HG03159 (cell line): ENCODE measurements around the gene SLC25A24.
"Not testable (repeated sequence)": the region's sequence is repeated elsewhere in the genome, so short reads cannot be mapped to it uniquely, and the experiment has no call there.

Experiments used
- ATAC-seq: cut with Tn5 transposase; IDR thresholded peaks from one replicate; pipeline ENCODE4 v1.9.1; 2021; ENCODE audit warnings: mild to moderate bottlenecking, moderate library complexity; ENCODE audit not compliant: unreplicated experiment

SLC25A24 gene

GRCh38 chr1:108199201-108199691 lies 897 bp downstream of the SLC25A24 start:
- no peak for ATAC-seq

DNA sequence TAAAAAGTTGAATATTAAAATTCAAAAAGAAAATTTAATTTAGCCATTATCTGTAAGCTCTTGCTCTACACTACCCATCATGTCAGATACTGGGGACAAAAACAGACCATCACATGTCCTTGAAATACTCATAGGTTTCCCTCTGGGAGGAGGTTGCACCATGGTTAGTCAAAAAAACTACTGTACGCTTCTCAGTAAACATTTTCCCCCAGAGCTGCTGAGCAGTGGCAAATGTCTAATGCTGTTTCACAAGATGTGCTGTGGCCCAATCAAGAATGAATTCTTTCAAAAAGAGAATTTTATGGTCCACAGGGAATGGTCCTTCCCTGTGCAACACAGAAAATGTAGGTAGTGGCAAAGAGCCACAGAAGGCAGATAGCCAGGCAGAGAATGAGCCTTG lies 6.1 kb downstream of the SLC25A24 start:
- no peak for ATAC-seq

DNA sequence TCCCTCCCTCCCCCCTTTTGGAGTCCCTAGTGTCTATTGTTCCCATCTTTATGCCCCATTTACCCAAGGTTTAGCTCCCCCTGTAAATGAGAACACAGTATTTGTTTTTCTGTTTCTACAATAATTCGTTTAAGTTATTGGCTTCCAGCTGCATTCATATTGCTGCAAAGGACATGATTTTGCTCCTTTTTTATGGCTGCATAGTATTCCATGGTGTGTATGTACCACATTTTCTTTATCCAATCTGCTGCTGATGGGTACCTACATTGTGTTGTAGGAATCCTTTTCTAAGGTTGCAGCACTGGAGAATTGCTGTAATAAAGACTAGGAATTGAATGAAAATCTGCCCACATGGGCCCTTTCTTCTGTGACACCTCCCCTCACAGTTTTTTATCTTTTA lies 6.8 kb downstream of the SLC25A24 start:
- ATAC-seq: no peak

DNA sequence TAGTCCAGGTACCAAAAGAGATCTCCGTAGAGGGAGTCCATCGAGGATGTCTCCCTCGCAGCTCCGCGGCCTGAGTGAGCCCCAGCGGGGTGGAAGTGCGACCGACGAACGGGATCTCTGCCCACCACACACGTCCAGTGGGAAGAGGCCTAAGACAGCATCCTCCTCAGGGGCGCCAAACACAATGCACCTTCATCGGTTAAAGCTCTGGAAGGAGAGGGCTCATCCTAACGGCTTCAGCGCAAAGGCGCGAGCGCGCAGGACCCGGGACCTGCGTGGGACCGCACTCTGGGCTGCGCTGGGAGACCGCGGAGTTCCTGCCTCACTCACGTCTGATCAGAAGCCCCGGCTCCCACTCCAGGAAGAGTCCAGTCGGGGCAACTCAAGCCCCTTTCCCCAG lies 7.6 kb downstream of the SLC25A24 start:
- no peak for ATAC-seq

DNA sequence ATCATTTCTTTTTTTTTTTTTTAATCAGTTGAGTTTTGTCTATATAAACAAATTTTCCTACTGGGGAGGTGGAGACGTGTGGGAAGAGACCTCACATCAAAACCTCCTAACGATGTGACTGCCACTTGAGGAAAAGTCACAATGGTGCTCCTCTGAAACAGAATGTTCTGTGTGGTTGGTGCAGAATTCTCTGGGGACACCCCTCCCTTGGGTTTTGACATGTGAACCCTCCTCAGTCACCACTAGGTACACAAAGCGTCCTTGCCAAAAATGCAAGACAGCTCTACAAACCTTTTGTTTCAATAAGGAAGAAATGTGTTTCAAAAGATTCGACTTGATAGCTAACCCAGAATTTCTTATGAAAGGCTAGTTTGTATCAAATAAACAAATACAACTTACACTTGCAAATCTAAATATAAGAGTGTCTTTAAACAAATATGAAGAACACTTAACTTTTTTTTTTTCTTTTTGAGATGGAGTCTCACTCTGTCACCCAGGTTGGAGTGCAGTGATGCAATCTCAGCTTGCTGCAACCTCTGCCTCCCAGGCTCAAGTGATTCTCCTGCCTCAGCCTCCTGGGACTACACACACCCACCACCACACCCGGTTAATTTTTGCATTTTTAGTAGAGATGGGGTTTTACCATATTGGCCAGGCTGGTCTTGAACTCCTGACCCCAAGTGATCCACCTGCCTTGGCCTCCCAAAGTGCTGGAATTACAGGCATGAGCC lies 9.3 kb downstream of the SLC25A24 start:
- no peak for ATAC-seq

GRCh38 chr1:108190001-108190634 lies 10.0 kb downstream of the SLC25A24 start:
- ATAC-seq: no peak

- ATAC-seq: no peak
These were observed 11.3 kb downstream of the SLC25A24 start for GRCh38 chr1:108188801-108189200.

GRCh38 chr1:108182959-108183700 lies 17.0 kb downstream of the SLC25A24 start:
- ATAC-seq: no peak

GRCh38 chr1:108179018-108179417 lies 21.1 kb downstream of the SLC25A24 start:
- no peak for ATAC-seq

DNA sequence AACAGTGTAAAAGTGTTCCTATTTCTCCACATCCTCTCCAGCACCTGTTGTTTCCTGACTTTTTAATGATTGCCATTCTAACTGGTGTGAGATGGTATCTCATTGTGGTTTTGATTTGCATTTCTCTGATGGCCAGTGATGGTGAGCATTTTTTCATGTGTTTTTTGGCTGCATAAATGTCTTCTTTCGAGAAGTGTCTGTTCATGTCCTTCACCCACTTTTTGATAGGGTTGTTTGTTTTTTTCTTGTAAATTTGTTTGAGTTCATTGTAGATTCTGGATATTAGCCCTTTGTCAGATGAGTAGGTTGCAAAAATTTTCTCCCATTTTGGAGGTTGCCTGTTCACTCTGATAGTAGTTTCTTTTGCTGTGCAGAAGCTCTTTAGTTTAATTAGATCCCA lies 37.7 kb downstream of the SLC25A24 start:
- not testable (repeated sequence) for ATAC-seq

DNA sequence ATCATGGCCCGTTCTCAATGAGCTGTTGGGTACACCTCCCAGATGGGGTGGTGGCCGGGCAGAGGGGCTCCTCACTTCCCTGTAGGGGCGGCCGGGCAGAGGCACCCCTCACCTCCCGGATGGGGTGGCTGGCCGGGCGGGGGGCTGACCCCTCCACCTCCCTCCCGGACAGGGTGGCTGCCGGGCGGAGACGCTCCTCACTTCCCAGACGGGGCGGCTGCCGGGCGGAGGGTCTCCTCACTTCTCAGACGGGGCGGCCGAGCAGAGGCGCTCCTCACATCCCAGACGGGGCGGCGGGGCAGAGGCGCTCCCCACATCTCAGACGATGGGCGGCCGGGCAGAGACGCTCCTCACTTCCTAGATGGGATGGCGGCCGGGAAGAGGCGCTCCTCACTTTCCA lies 40.2 kb downstream of the SLC25A24 start:
- not testable (repeated sequence) for ATAC-seq

GRCh38 chr1:108158893-108159453 lies 41.2 kb downstream of the SLC25A24 start:
- ATAC-seq: no peak

- ATAC-seq: no peak
These were observed 45.8 kb downstream of the SLC25A24 start for GRCh38 chr1:108154314-108154713.

- no peak for ATAC-seq
These were observed 47.3 kb downstream of the SLC25A24 start for GRCh38 chr1:108152782-108153222.

GRCh38 chr1:108151548-108151947 lies 48.6 kb downstream of the SLC25A24 start:
- ATAC-seq: no peak

DNA sequence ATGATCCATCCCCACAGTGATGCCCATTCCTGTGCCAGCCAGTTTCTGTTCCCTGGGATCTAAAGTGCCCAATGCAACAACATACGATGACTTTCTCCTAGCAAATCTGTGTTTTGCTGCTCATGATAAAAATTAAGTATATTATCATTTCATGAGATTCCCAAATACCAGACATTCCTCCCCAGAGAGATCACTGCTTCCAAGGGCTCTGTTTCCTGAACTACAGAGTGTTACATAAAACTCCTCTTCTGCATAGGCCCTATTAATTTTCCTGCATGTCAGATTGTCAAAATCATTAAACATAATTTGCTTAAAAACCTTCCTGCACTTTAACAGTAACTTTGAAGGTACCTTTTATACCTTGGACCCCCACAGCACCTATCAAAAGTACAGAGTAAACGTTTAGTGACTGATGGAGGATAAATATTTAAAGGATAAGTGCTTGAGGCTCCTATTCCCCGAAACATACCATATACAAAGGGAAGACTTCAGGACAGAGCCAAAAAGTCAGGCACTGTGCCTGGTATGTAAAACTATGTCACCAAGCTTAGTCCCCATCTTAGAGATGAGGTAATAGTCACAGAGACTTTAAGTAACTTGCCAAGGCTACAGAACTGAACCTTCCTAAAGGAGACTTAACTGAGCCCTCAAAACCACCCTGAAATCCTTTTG lies 50.2 kb downstream of the SLC25A24 start:
- no peak for ATAC-seq

DNA sequence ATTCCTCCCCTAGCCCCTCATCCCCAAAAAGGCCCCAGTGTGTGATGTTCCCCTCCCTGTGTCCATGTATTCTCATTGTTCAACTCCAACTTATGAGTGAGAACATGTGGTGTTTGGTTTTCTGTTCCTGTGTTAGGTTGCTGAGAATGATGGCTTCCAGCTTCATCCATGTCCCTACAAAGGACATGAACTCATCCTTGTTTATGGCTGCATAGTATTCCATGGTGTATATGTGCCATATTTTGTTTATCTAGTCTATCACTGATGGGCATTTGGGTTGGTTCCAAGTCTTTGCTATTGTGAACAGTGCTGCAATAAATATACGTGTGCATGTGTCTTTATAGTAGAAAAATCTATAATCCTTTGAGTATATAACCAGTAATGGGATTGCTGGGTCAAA lies 55.6 kb downstream of the SLC25A24 start:
- ATAC-seq: not testable (repeated sequence)

GRCh38 chr1:108142773-108143394 lies 57.3 kb downstream of the SLC25A24 start:
- ATAC-seq: no peak

DNA sequence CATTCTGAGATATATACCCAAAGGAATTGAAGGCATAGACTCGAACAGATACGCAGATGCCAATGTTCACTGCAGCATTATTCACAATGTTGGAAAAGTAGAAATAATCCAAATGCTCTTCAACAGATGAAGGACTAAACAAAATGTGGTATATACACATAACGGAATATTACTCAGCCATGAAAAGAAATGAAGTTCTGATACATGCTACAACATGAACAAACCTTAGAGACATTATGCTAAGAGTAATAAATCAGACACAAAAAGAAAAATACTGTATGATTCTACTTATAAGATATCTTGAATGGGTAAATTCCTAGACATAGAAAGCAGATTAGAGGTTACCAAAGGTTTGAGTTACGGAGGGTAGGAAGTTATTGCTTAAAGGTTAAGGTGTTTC lies 57.9 kb downstream of the SLC25A24 start:
- no peak for ATAC-seq

GRCh38 chr1:108141621-108142020 lies 58.5 kb downstream of the SLC25A24 start:
- no peak for ATAC-seq
